ENCODE results near the gene TRMT6. TPM values are rescaled to one million over a fixed set of nuclear protein-coding genes. Genes with fewer than 3 reads are reported as not detected.
A peak's percentile ranks its signal among the peaks of the same experiment; 100 is the strongest.

The TRMT6 gene
- total RNA-seq, 1 donor from 2014 or later = 18.0 TPM

DNA sequence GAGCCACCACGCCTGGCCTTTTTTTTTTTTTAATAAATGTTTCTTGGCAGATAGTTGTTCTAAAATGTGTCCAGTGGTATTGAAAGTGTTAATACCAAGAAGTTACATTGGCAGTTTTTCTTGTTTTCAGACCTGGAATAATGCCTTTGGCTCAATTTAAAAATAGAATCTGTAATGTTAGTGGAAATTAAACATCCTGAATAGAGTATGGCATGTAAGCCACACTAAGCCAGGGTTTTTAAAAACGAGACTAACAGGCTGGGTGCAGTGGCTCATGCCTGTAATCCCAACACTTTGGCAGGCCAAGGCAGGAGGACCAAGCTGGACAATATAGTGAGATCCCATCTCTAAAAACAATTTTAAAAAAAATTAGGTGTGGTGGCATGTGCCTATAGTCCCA, 25.4 kb upstream of the TRMT6 start:
- Histone ChIP-seq H3K27me3 (ENCODE audit: control insufficient read depth, insufficient read depth, low read length) (no peaks in the 10 kb centered on the region), H3K36me3 (ENCODE audit: control insufficient read depth, insufficient read depth, low read length) (peaks cover 1% of the 10 kb centered on the region), H3K4me3 (ENCODE audit: low read depth, low read length) (no peak overlapping the region)
- no peak for DNase-seq (ENCODE audit: low read depth)
- TF ChIP-seq, protein P1, sequence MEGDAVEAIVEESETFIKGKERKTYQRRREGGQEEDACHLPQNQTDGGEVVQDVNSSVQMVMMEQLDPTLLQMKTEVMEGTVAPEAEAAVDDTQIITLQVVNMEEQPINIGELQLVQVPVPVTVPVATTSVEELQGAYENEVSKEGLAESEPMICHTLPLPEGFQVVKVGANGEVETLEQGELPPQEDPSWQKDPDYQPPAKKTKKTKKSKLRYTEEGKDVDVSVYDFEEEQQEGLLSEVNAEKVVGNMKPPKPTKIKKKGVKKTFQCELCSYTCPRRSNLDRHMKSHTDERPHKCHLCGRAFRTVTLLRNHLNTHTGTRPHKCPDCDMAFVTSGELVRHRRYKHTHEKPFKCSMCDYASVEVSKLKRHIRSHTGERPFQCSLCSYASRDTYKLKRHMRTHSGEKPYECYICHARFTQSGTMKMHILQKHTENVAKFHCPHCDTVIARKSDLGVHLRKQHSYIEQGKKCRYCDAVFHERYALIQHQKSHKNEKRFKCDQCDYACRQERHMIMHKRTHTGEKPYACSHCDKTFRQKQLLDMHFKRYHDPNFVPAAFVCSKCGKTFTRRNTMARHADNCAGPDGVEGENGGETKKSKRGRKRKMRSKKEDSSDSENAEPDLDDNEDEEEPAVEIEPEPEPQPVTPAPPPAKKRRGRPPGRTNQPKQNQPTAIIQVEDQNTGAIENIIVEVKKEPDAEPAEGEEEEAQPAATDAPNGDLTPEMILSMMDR (IDR thresholded peaks at IDR 0.05; ENCODE audit: insufficient read depth, low read length, poor library complexity, severe bottlenecking) = no peak

DNA sequence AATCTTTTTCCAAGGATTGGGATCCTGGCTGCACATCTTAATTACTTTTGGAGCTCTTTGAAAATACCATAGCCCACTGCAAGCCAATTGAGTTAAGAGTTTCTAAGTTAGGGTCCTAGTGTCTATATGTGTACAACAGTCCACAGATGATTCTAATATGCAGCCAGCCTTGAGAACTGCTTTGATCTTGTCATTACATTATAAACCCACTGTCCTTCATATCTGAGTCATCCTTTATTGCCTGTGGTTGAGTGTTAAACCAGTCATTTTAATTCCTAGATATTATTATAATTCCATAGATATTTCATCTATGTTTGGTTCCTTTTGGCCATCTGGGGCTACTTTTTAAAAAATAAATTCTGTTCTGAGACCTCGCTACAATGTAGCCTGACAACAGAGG, 24.2 kb upstream of the TRMT6 start:
- no peaks in the 10 kb centered on the region for H3K27me3 ChIP-seq (ENCODE audit: control insufficient read depth, insufficient read depth, low read length)
- TF ChIP-seq, protein P1 (IDR thresholded peaks at IDR 0.05; ENCODE audit: insufficient read depth, low read length, poor library complexity, severe bottlenecking) = no peak
- peaks cover 1% of the 10 kb centered on the region for H3K36me3 ChIP-seq (ENCODE audit: control insufficient read depth, insufficient read depth, low read length)
- DNase-seq (ENCODE audit: low read depth) = no peak
- H3K4me3 ChIP-seq (ENCODE audit: low read depth, low read length) = no peak overlapping the region

DNA sequence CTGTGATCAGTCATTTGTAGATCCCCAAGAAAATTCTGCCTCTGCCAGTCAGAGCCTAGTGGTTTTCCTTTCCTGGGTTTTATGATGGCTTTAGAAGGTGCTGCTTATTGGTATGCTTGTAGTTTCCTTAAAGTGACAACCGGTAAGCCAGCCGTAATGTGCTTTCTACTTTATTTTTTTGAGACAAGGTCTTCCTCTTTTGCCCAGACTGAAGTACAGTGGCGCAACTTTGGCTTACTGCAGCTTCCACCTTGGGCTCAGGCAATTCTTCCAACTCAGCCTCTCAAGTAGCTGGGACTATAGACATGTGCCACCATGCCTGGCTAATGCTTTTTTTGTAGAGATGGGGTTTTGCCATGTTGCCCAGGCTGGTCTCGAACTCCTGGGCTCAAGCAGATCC, 23.6 kb upstream of the TRMT6 start:
- TF ChIP-seq, protein P1 (IDR thresholded peaks at IDR 0.05; ENCODE audit: insufficient read depth, low read length, poor library complexity, severe bottlenecking) = no peak
- peaks cover 1% of the 10 kb centered on the region for H3K36me3 ChIP-seq (ENCODE audit: control insufficient read depth, insufficient read depth, low read length)
- H3K27me3 ChIP-seq (ENCODE audit: control insufficient read depth, insufficient read depth, low read length) = no peaks in the 10 kb centered on the region
- DNase-seq (ENCODE audit: low read depth) = no peak
- no peak overlapping the region for H3K4me3 ChIP-seq (ENCODE audit: low read depth, low read length)

DNA sequence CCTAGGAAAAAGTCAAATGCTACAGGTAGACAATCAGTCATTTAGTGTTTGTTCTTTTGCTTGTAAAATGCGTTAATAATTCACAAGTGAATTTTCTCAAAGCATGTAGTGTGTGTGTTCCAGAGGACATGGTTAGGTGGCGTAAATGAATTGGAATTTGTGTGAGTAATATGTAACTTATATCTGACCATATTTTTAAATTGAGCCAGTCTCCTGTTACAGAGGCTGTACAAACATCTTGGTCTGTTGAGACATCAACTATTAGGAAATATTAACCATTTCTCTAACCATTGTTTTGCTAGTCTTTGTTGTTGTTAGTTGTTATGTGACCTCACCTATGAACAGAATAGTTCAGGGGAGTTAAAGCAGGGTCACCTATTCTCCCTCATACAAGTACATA, 22.8 kb upstream of the TRMT6 start:
- TF ChIP-seq, protein P1 (IDR thresholded peaks at IDR 0.05; ENCODE audit: insufficient read depth, low read length, poor library complexity, severe bottlenecking) = no peak
- no peaks in the 10 kb centered on the region for H3K36me3 ChIP-seq (ENCODE audit: control insufficient read depth, insufficient read depth, low read length)
- peak; percentile 92 for DNase-seq (ENCODE audit: low read depth)
- no peaks in the 10 kb centered on the region for H3K27me3 ChIP-seq (ENCODE audit: control insufficient read depth, insufficient read depth, low read length)
- no peak overlapping the region for H3K4me3 ChIP-seq (ENCODE audit: low read depth, low read length)

DNA sequence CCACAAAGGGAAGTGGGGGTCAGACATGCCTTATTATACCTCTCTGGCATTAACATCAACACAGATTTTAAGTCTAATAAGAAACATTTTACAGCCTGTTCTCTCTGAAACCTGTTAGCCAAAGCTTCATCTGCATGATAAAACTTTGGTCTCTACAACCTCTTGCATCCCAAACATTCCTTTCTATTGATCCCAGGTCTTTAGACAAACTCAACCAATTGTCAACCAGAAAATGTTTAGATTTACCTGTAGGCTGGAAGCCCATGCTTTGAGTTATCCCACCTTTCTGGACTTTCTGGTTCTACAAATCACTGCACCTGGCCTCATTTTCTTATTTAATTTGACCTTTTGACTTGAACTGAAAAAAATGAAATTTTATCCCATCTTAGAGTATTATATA, 20.9 kb upstream of the TRMT6 start:
- DNase-seq (ENCODE audit: low read depth) = no peak
- Histone ChIP-seq H3K36me3 (ENCODE audit: control insufficient read depth, insufficient read depth, low read length) (no peaks in the 10 kb centered on the region), H3K4me3 (ENCODE audit: low read depth, low read length) (no peak overlapping the region), H3K27me3 (ENCODE audit: control insufficient read depth, insufficient read depth, low read length) (no peaks in the 10 kb centered on the region)
- TF ChIP-seq, protein P1 (IDR thresholded peaks at IDR 0.05; ENCODE audit: insufficient read depth, low read length, poor library complexity, severe bottlenecking) = no peak

DNA sequence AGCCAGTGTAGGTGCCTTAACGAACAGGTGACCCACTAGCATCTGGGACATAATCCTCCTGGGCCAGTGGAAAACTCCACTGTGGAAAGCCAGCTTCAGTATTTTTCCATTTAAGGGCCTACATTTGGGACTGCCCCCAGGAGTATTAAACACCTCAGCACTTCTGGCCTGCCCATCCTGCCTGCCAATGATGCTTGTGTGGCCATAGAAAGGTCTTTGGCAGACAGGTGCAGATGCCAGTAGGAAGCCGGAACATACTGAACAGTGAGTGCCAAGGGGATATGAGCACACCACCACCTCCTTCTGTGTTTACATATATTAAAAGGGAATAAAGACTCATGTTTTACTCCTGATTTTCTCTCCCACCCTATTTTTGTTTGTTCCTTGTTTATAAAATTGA, 20.0 kb upstream of the TRMT6 start:
- TF ChIP-seq, protein P1 (IDR thresholded peaks at IDR 0.05; ENCODE audit: insufficient read depth, low read length, poor library complexity, severe bottlenecking) = no peak
- Histone ChIP-seq H3K4me3 (ENCODE audit: low read depth, low read length) (no peak overlapping the region), H3K27me3 (ENCODE audit: control insufficient read depth, insufficient read depth, low read length) (no peaks in the 10 kb centered on the region), H3K36me3 (ENCODE audit: control insufficient read depth, insufficient read depth, low read length) (no peaks in the 10 kb centered on the region)
- no peak for DNase-seq (ENCODE audit: low read depth)
